Heart left ventricle (tissue), 13 donors: ENCODE results near the gene SYNGR1.

Experiments
- CTCF ChIP-seq, 12 donors: fragments of 200-600 bp; sonication (generic) in 4 of 12; IDR thresholded peaks; one replicate each; pipeline versions ENCODE4 v1.5.0 to v1.8.0; 2018 to 2022; ENCODE audit warnings: antibody characterized with exemption in 12 of 12, mild to moderate bottlenecking in 5 of 12
- POLR2A ChIP-seq, 2 donors: fragments of 450-650 bp; IDR thresholded peaks; one replicate each; pipeline ENCODE4 v1.6.1; 2017; ENCODE audit warnings: antibody characterized with exemption in 2 of 2, mild to moderate bottlenecking in 2 of 2, moderate library complexity in 2 of 2
- donor health status: ischemic (EF 13 %, LVEDD 7.1; RV severe dilation, severe dysfunction).
- donor health status: DM: no; HTN: yes; CAD: no.
- donor health status: DM: no; HTN: no; CAD: no.
- donor health status: ischemic (EF 25% LVEDD 6.9; RV normal size, moderate dysfunction).
- donor health status: ischemic (EF 25% LVEDD 5.7; RV mildly dilated, moderate dysfunction).
- donor health status: ischemic (EF 35%, LVEDD 5.7; RV mildly dilated, moderate dysfunction).
- donor health status: nonischemic (EF 11% LVEDD 7.7; RV severe dilation, severe dysfunction).
- donor health status: DM: yes; HTN: yes; CAD: no.
- donor health status: PGD.
- donor health status: ischemic (EF 29% LVEDD 5.4; RV normal size, mild dysfunction).
- donor health status: nonischemic (EF 23%, LVEDD 6.1; RV moderate dilation, normal function).

GRCh38 chr22:39434721-39435120 lies 84.9 kb downstream of the SYNGR1 start:
- TF ChIP-seq CTCF (IDR thresholded peaks at IDR 0.05) (no peak), POLR2A (IDR thresholded peaks at IDR 0.05) (no peak)
